NB4 (cell line): ENCODE measurements around the gene SCAPER.

Experiments
- MYC ChIP-seq: IDR thresholded peaks from 2 replicates; pipeline ENCODE4 v1.6.1; 2011; ENCODE audit warnings: low read depth, low read length
- POLR2A ChIP-seq: IDR thresholded peaks from 2 replicates; pipeline ENCODE4 v1.6.1; 2011; ENCODE audit warnings: mild to moderate bottlenecking; ENCODE audit not compliant: insufficient read length; ENCODE audit errors: extremely low read depth
- TF ChIP-seq, protein P1 (sequence below): IDR thresholded peaks from one replicate; pipeline ENCODE4 v1.5.1; 2012; ENCODE audit warnings: low read depth, low read length
- TF ChIP-seq, protein P2 (sequence below): IDR thresholded peaks from 2 replicates; pipeline ENCODE4 v1.6.1; 2011; ENCODE audit warnings: low read depth, low read length

DNA sequence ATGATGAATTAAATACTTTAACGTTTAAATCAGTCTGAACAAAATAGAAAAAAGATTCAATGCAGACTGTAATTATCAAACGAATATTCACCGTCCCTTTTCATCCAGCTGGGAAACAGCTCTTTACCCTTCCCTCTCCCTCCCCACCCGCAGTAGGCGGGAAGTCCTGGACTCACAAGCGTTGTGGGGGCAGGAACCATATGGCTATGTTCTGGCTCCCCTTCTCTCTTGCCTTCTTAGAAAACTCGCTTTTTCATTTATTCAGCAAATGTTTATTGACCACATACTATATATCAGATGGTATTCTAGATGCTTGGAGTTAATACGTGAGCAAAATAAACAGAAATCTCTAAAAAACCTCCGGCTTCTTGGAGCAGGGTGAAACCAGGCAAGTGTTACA is 715 bp upstream of the SCAPER start:
- TF ChIP-seq, protein P1, sequence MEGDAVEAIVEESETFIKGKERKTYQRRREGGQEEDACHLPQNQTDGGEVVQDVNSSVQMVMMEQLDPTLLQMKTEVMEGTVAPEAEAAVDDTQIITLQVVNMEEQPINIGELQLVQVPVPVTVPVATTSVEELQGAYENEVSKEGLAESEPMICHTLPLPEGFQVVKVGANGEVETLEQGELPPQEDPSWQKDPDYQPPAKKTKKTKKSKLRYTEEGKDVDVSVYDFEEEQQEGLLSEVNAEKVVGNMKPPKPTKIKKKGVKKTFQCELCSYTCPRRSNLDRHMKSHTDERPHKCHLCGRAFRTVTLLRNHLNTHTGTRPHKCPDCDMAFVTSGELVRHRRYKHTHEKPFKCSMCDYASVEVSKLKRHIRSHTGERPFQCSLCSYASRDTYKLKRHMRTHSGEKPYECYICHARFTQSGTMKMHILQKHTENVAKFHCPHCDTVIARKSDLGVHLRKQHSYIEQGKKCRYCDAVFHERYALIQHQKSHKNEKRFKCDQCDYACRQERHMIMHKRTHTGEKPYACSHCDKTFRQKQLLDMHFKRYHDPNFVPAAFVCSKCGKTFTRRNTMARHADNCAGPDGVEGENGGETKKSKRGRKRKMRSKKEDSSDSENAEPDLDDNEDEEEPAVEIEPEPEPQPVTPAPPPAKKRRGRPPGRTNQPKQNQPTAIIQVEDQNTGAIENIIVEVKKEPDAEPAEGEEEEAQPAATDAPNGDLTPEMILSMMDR = no peak
- TF ChIP-seq POLR2A (no peak), MYC (no peak)
- TF ChIP-seq, protein P2, sequence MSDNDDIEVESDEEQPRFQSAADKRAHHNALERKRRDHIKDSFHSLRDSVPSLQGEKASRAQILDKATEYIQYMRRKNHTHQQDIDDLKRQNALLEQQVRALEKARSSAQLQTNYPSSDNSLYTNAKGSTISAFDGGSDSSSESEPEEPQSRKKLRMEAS = no peak
